ENCODE results near the gene KRT7. TPM values are rescaled to one million over a fixed set of nuclear protein-coding genes. Genes with fewer than 3 reads are reported as not detected.

KRT7 gene
- total RNA-seq, 4 donors from 2014 or later = 0.47 to 78.7 (median 4.3) TPM

DNA sequence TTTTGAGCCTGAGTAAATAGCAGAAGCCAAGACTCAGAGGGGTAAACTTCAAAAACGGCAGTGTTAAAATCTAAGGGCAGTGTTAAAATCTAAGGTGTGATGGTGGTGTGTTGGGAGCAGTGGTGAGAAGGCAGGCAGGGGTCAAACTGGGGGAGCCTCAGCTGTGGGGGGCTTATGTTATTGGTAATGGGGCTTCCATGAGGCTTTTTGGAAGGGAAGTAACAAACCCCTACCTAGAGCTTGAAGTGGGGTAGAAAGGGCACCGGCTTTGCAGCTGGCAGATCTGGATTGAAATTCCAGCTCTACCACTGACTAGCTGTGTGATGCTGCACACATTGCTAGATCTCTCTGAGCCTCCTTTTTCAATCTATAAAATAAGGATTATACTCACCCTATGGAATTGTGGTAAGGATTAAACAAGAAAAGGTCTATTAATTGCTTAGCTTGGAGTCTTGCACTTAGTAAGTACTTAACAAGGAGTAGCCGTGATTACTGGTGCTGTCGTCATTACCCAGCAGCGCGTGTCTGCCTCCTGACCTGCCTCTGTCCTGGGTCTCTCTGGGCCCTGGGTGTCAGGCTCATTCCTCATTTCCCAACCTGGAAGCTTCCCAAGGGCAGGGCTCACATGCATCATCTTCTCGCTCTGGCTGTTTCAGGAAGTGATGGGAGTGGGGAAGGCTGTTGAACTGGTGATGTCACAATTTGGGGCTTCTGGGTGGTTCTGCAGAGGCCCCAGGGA, 22.7 kb upstream of the KRT7 start:
- no peaks in the 10 kb centered on the region for H3K36me3 ChIP-seq
- peak; percentile 63 for ATAC-seq
- peaks cover 0 to 26% (median 10%) of the 10 kb centered on the region in 3 donors for H3K4me1 ChIP-seq
- peaks cover 19% of the 10 kb centered on the region for H3K27me3 ChIP-seq
- WGBS, 2 donors (ENCODE audit: low coverage in 1 of 2) = 83 to 89% methylated on average over 2 to 6 of the region's 7 CpGs
- H3K27ac ChIP-seq = no peak overlapping the region
- H3K4me3 ChIP-seq = no peak overlapping the region
- TF ChIP-seq POLR2A (IDR thresholded peaks at IDR 0.05) = no peak
- TF ChIP-seq, protein P1, sequence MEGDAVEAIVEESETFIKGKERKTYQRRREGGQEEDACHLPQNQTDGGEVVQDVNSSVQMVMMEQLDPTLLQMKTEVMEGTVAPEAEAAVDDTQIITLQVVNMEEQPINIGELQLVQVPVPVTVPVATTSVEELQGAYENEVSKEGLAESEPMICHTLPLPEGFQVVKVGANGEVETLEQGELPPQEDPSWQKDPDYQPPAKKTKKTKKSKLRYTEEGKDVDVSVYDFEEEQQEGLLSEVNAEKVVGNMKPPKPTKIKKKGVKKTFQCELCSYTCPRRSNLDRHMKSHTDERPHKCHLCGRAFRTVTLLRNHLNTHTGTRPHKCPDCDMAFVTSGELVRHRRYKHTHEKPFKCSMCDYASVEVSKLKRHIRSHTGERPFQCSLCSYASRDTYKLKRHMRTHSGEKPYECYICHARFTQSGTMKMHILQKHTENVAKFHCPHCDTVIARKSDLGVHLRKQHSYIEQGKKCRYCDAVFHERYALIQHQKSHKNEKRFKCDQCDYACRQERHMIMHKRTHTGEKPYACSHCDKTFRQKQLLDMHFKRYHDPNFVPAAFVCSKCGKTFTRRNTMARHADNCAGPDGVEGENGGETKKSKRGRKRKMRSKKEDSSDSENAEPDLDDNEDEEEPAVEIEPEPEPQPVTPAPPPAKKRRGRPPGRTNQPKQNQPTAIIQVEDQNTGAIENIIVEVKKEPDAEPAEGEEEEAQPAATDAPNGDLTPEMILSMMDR (IDR thresholded peaks at IDR 0.05) = no peak
- no peak for TF ChIP-seq POLR2AphosphoS5 (IDR thresholded peaks at IDR 0.05)
- TF ChIP-seq EP300 (IDR thresholded peaks at IDR 0.05) = no peak
- H3K9me3 ChIP-seq = no peaks in the 10 kb centered on the region

DNA sequence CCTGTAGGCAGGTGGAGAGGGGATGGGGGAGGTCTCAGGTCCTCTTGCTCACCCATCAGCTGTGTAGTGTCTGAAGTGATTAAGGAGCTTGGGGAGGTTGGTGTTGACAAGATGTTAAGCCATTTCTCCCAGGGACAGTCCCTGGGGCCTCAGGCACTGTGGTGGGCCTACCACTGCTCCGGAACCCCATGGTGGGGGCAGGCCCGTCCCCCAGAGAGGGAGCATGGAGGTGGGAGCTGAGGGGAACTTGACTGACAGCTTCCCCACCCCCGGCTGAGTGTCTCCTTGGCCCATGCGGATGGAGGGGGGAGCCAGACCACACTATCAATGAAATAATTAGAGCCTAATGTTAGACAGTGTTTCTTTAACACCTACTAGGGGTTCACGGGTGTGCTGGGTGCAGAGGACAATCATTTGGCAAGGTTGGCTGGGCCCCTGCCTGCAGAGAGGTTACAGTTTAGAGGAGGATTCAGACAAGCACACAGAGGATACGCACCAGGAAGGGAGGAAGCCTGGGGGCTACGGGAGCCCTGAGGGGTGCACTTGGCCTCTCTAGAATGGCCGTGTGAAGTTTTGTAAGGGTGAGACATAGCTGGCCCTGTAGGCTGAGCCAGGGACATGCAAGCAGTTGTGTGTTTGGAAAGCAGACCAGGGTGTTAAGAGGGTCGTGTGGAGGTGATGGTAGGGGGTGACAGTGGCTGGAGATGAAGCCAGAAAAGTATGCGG, 22.0 kb upstream of the KRT7 start:
- H3K9me3 ChIP-seq = no peaks in the 10 kb centered on the region

DNA sequence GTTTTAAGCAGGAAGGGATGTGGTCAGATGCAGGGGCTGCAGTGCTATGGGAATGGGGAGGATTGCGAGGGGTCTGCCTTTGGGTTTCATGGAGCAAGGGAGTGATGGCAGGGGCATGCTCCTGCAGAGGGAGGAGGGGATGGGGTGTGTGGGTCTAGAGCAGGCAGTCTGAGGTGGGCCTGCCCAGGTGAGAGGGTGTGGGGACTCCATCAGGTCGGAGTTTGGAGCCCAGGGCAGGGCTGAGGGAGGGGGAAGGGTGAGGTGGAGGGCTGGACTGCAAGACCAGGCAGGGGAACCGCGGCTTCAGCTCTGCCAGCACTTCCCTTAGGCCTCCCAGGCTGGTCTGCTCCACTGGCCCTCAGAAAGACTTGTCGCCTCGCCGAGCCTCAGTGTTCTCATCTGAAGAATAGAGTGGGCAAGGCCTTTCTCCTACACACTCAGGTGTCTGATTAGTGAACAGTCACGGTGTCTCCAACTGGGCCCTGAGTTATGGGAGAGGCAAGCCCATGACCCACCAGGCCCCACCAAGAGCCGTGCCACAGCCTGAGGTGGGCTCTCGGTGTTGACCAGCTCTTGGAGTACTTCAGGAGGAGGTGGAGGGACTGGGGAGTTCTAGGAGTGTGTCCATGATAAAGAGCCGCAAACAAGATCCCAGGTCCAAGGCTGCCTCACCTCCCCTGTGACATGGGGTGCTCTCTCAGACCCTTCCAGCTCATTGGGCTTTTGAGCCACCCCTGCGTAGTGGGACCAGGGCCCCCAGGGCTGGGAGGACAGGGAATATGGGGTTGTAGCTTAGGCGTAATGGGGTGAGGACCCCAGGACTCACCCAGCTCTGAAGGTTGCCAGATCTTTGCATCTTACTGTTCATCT, 21.1 kb upstream of the KRT7 start:
- WGBS, 2 donors (ENCODE audit: low coverage in 1 of 2) = 85 to 90% methylated on average over 2 of the region's 13 CpGs
- TF ChIP-seq POLR2A (IDR thresholded peaks at IDR 0.05) (no peak), EP300 (IDR thresholded peaks at IDR 0.05) (no peak), POLR2AphosphoS5 (IDR thresholded peaks at IDR 0.05) (no peak)
- TF ChIP-seq, protein P1 (IDR thresholded peaks at IDR 0.05) = no peak
- Histone ChIP-seq H3K4me3 (no peak overlapping the region), H3K27ac (no peak overlapping the region), H3K36me3 (no peaks in the 10 kb centered on the region), H3K9me3 (no peaks in the 10 kb centered on the region), H3K4me1 (peaks cover 0 to 26% (median 10%) of the 10 kb centered on the region in 3 donors), H3K27me3 (peaks cover 23% of the 10 kb centered on the region)
- ATAC-seq = no peak

More for the DNA sequence above, 22.0 kb upstream of the KRT7 start:
- no peak overlapping the region for H3K4me3 ChIP-seq
- H3K27ac ChIP-seq = no peak overlapping the region
- H3K4me1 ChIP-seq = peaks cover 0 to 26% (median 10%) of the 10 kb centered on the region in 3 donors
- peaks cover 23% of the 10 kb centered on the region for H3K27me3 ChIP-seq
- H3K36me3 ChIP-seq = no peaks in the 10 kb centered on the region
- 79 to 83% methylated on average over 1 to 6 of the region's 10 CpGs for WGBS, 2 donors (ENCODE audit: low coverage in 1 of 2)
- TF ChIP-seq, protein P1 (IDR thresholded peaks at IDR 0.05) = no peak
- TF ChIP-seq EP300 (IDR thresholded peaks at IDR 0.05) = no peak
- TF ChIP-seq POLR2A (IDR thresholded peaks at IDR 0.05) = no peak
- ATAC-seq = no peak

DNA sequence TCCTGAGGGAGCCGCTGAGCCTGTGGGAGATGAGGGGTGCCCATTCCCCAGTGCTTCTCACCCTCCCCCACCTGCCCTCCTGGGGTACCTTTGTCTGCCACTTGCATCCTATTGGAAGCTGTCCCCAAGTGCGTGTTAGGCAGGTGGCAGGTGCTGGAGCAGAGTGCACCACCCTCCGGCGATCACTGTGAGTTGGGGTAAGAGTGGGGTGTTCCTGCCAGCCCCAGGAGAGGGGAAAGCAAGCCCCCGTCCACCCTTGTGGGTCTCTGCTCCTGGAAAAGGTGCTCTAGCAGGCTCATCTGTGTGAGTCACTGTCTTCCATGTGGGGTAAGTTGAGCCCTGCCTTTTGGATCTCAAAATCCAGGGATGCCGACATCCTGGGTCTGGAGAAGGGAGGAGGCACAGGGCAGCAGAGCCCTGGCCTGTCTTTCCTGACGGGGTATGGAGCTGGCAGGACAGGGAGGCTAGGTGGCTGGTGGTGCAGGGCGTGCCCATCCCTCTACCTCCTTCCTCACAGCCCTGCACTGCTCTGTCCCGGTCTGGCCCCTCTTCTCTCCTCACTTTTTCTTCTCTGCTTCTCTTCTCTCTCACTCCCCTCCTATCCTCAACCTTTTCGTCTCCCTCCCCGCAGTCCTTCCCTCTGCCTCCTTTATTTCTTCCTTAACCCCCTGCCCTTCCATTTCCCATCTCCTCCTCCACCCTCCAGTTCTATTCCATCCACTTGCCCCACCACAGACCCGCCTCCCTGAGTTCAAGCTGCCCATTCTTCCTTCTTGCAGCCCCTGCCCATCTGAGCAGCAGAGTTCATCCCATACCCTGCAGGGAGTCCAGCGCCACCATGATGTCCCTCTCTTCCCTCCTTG, 20.1 kb upstream of the KRT7 start:
- H3K9me3 ChIP-seq = no peaks in the 10 kb centered on the region
- H3K27me3 ChIP-seq = peaks cover 23% of the 10 kb centered on the region
- H3K4me3 ChIP-seq = no peak overlapping the region
- no peak for ATAC-seq
- TF ChIP-seq EP300 (IDR thresholded peaks at IDR 0.05) = no peak
- no peak overlapping the region for H3K27ac ChIP-seq
- 39 to 78% methylated on average over 2 to 8 of the region's 13 CpGs for WGBS, 2 donors (ENCODE audit: low coverage in 1 of 2)
- H3K4me1 ChIP-seq = peaks cover 0 to 16% (median 3%) of the 10 kb centered on the region in 3 donors
- no peaks in the 10 kb centered on the region for H3K36me3 ChIP-seq

Measured in gastroesophageal sphincter (tissue), 4 donors.